ENCODE data around the gene C9orf50. TPM values are rescaled to one million over a fixed set of nuclear protein-coding genes. Genes with fewer than 3 reads are reported as not detected.

Gene C9orf50
- polyA plus RNA-seq, 1 experiment: 0.20 TPM

DNA sequence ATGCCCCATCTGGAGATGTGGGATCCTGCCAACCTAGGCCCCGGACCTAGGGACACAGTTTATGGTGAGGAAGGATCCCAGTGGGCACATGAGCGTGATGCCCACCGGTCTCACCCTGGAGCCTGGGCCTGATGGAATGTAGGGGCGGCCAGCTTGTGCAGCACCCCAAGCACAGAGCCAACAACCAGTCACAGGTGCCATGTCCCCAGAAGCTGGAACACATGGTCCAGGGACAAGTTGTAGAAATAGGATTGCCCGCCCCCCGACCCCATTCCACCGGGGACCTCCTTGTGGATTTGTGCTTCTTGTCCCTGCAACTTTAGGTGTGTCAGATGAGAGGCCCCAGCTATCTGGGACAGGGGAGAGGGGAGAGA lies 48.9 kb downstream of the C9orf50 start:
- ChIA-PET POLR2A (no interaction called here), CTCF (interaction anchor here (0.7 to 3.2 kb wide), 6 partner anchors 11 to 440 kb away, joined by 3 to 18 read pairs (median 4); no protein-coding TSS in a partner anchor)
- no peaks in the 10 kb centered on the region for H3K36me3 ChIP-seq (ENCODE audit: control insufficient read depth, insufficient read depth, low read length)

DNA sequence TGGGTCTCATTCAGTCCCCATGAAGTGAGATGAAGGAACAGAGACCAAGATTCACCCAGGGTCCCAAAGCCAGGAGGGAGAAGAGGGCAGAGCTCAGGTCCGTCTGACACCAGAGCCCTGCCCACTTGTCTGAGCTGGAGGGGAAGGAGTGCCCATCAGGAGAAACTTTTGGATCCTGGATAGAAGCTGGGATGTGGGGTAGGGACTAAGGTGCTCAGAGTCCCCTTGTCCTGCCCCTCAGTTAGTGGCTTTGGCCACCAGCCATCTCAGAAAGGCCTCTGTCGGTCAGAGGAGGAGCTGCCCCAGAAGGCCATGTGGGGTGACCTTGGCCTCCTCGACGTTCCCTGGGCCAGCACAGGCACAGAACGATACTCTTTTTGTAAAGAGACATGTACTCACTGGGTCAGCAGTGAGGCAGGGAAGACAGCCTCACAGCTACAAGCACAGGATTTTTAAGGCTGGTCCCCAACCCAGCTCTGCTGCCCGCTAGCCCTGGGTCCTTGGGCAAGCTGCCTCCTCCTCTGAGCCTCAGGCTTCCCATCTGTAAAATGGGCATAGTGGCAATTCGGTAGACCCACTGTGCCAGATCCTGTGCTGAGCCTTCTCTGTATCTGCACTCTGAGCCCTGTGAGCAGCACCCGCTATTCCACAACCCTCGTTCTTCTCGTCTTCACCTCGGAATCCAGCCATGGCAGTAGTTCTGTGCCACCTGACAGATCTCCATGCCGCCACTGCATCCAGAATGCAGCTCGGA lies 49.4 kb downstream of the C9orf50 start:
- Histone ChIP-seq H3K36me3 (ENCODE audit: control insufficient read depth, insufficient read depth, low read length) (no peaks in the 10 kb centered on the region), H3K4me3 (ENCODE audit: low read depth, low read length) (no peak overlapping the region), H3K27me3 (ENCODE audit: control insufficient read depth, insufficient read depth, low read length) (no peaks in the 10 kb centered on the region)
- POLR2A ChIA-PET: interaction anchor here (0.7 to 1.5 kb wide), 3 partner anchors 25 to 76 kb away, joined by 3 to 10 read pairs (median 3); no protein-coding TSS in a partner anchor
- TF ChIP-seq, protein P1, sequence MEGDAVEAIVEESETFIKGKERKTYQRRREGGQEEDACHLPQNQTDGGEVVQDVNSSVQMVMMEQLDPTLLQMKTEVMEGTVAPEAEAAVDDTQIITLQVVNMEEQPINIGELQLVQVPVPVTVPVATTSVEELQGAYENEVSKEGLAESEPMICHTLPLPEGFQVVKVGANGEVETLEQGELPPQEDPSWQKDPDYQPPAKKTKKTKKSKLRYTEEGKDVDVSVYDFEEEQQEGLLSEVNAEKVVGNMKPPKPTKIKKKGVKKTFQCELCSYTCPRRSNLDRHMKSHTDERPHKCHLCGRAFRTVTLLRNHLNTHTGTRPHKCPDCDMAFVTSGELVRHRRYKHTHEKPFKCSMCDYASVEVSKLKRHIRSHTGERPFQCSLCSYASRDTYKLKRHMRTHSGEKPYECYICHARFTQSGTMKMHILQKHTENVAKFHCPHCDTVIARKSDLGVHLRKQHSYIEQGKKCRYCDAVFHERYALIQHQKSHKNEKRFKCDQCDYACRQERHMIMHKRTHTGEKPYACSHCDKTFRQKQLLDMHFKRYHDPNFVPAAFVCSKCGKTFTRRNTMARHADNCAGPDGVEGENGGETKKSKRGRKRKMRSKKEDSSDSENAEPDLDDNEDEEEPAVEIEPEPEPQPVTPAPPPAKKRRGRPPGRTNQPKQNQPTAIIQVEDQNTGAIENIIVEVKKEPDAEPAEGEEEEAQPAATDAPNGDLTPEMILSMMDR (IDR thresholded peaks at IDR 0.05; ENCODE audit: insufficient read depth, low read depth, low read length): no peak
- no peak for DNase-seq (ENCODE audit: low read depth)
- CTCF ChIA-PET: interaction anchor here (0.7 to 3.4 kb wide), 8 partner anchors 12 to 432 kb away, joined by 3 to 18 read pairs (median 8); no protein-coding TSS in a partner anchor

More for the DNA sequence above, 48.9 kb downstream of the C9orf50 start:
- Histone ChIP-seq H3K27me3 (ENCODE audit: control insufficient read depth, insufficient read depth, low read length) (no peaks in the 10 kb centered on the region), H3K4me3 (ENCODE audit: low read depth, low read length) (no peak overlapping the region)
- TF ChIP-seq, protein P1 (IDR thresholded peaks at IDR 0.05; ENCODE audit: insufficient read depth, low read depth, low read length): no peak
- no peak for DNase-seq (ENCODE audit: low read depth)

DNA sequence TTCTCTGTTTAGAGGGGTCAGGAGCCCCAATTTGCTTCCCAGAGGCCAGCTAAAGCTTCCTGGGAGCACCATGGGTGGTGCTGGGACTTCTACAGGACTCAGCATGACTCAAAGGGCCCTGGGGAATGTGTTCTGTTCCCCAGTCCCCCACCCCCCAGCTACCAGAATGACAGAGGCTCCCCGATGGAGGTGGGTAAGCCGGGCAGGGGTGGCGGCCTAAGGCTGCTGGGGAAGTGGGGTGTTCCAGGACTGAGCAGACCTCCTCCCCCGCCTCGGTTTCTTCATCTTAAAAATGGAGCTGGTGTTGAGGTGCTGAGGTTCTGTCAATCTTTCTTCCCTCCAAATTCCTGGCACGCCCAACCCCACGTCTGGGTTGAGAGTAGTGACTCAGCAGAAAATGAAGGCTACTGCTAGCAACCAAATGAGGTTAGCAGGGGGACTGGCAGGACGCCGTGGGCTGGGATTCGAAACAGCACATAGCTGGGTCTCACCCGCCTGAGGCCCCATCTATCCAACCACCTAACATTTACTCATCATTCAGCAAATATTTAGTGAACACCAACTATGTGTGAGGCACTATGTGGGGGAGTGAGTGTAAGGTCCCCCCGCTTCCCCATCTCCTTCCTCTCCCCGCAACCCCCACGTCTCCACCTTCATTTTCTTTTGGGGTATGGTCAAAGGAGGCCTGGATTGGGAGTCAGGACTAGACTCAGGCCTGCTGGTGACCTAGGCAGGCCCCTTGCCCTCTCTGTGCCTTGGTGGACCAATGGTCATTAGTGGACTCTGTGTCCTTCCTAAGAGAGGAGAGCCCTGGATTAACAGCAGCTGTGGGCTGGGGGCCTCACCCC lies 50.2 kb downstream of the C9orf50 start:
- no peaks in the 10 kb centered on the region for H3K36me3 ChIP-seq (ENCODE audit: control insufficient read depth, insufficient read depth, low read length)
- H3K4me3 ChIP-seq (ENCODE audit: low read depth, low read length): no peak overlapping the region
- POLR2A ChIA-PET: interaction anchor here (0.6 to 1.5 kb wide), 4 partner anchors 26 to 75 kb away, joined by 3 to 10 read pairs (median 3); no protein-coding TSS in a partner anchor
- peak; percentile 74 for DNase-seq (ENCODE audit: low read depth)
- no peaks in the 10 kb centered on the region for H3K27me3 ChIP-seq (ENCODE audit: control insufficient read depth, insufficient read depth, low read length)
- TF ChIP-seq, protein P1 (IDR thresholded peaks at IDR 0.05; ENCODE audit: insufficient read depth, low read depth, low read length): no peak
- CTCF ChIA-PET: interaction anchor here (0.7 to 3.4 kb wide), 14 partner anchors 10 to 432 kb away, joined by 3 to 18 read pairs (median 5); partner anchors contain the start of gene IER5L

DNA sequence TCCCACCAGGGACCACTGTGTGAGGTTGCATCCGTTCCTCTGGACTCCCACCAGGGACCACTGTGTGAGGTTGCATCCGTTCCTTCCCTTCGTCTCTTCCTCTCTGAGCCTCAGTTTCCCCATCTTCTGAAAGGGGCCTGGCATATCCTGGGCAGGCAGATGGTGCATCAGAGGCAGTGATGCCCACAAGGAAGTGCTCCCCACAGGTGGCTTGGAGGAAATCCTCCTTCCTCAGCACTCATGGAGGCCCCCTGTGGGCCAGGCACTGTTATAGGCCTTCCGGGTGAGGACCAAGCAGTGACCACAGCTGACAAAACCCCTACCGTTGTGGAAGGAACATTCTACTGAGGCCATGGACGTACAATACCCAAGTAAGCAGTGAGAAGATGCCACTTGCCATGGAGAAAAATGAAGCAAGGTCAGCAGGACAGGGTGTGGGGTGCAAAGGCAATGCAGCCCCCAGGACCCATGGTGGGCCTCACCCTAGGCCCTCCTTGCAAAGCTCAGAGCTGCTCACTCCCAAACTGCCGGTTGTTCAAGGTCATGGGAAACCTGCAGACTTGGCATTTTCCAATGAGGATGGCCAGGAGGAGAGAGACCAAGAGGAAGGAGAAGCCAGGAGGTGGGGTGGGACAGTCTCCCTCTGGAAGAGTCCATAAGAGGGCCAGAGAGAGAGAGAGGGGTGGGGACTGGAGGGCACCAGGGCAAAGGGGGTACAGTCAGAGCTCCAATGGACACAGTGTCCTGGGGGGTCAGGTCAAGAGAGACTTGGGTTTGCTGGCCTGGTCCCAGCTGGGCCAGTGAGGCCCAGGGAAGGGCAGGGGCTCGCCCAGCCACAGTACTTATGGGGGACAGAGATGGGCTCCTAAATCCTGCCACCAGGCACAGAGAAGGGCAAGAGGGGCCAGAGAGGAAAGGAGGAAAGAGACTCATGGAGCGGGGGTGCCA lies 51.1 kb downstream of the C9orf50 start:
- no peak overlapping the region for H3K4me3 ChIP-seq (ENCODE audit: low read depth, low read length)
- ChIA-PET POLR2A (interaction anchor here (1.5 kb wide), 1 partner anchor 74 kb away, joined by 10 read pairs; no protein-coding TSS in a partner anchor), CTCF (interaction anchor here (0.6 to 3.4 kb wide), 15 partner anchors 9 to 431 kb away, joined by 3 to 18 read pairs (median 5); partner anchors contain the start of gene IER5L)
- TF ChIP-seq, protein P1 (IDR thresholded peaks at IDR 0.05; ENCODE audit: insufficient read depth, low read depth, low read length): peak; percentile 47
- H3K36me3 ChIP-seq (ENCODE audit: control insufficient read depth, insufficient read depth, low read length): no peaks in the 10 kb centered on the region
- no peak for DNase-seq (ENCODE audit: low read depth)
- no peaks in the 10 kb centered on the region for H3K27me3 ChIP-seq (ENCODE audit: control insufficient read depth, insufficient read depth, low read length)

Data from BJ (cell line).